HG02610 (cell line): ENCODE measurements around the gene RAB40B.
"Not testable (repeated sequence)": the region's sequence is repeated elsewhere in the genome, so short reads cannot be mapped to it uniquely, and the experiment has no call there.

ENCODE experiments used
- ATAC-seq: cut with Tn5 transposase; IDR thresholded peaks from one replicate; pipeline ENCODE4 v1.9.1; 2021; ENCODE audit warnings: mild to moderate bottlenecking, moderate library complexity; ENCODE audit not compliant: unreplicated experiment

The RAB40B gene

GRCh38 chr17:82698065-82698973, at the start of gene RAB40B:
Gene RAB40B (minus strand): TSS chr17:82698698. CDS start chr17:82698596, 102 bp downstream.
- ATAC-seq, result peak; percentile 96

GRCh38 chr17:82745524-82745923, 47.0 kb upstream of the RAB40B start:
- ATAC-seq, result no peak

GRCh38 chr17:82744736-82745135, 46.2 kb upstream of the RAB40B start:
- not testable (repeated sequence) for ATAC-seq

- ATAC-seq, result no peak
Measured at GRCh38 chr17:82743344-82744219, 45.1 kb upstream of the RAB40B start.

GRCh38 chr17:82740906-82741759, 42.6 kb upstream of the RAB40B start:
- ATAC-seq, result no peak

- ATAC-seq, result no peak
Measured at GRCh38 chr17:82737967-82738877, 39.7 kb upstream of the RAB40B start.

GRCh38 chr17:82736511-82737185, 38.1 kb upstream of the RAB40B start:
- ATAC-seq, result no peak

- ATAC-seq, result no peak
Measured at GRCh38 chr17:82734987-82735866, 36.7 kb upstream of the RAB40B start, which contains the start of gene FN3K. Gene FN3K (plus strand): TSS chr17:82735615. CDS start chr17:82735637, 22 bp downstream.

- no peak for ATAC-seq
Measured at GRCh38 chr17:82732118-82732743, 33.7 kb upstream of the RAB40B start.

- no peak for ATAC-seq
Measured at GRCh38 chr17:82729479-82730260, 31.2 kb upstream of the RAB40B start.

- no peak for ATAC-seq
Measured at GRCh38 chr17:82726427-82726826, 27.9 kb upstream of the RAB40B start.

- ATAC-seq, result no peak
Measured at GRCh38 chr17:82723169-82723807, 24.8 kb upstream of the RAB40B start.

- no peak for ATAC-seq
Measured at GRCh38 chr17:82722341-82723013, 24.0 kb upstream of the RAB40B start.

- ATAC-seq, result no peak
Measured at GRCh38 chr17:82720204-82720603, 21.7 kb upstream of the RAB40B start.

GRCh38 chr17:82718986-82719685, 20.6 kb upstream of the RAB40B start:
- ATAC-seq, result no peak
